Naive thymus-derived CD4-positive, alpha-beta T cell (primary cell): ENCODE data around the gene TAF7L. TPM values are rescaled to one million over a fixed set of nuclear protein-coding genes. Genes with fewer than 3 reads are reported as not detected.
"Not testable (repeated sequence)": the region's sequence is repeated elsewhere in the genome, so short reads cannot be mapped to it uniquely, and the experiment has no call there.

Experiments
- ATAC-seq: fragments of 150-1000 bp; cut with Tn5 transposase; 2 replicates; pipeline ENCODE4 v1.10.0; 2021; ENCODE audit warnings: mild to moderate bottlenecking, moderate library complexity
- CTCF ChIA-PET: fragments of 350-600 bp; sonication (Branson Sonifier 250); formaldehyde crosslinking; loops from one replicate; lab custom pipeline; 2021; ENCODE audit warnings: antibody characterized with exemption; lab: Charles Lee
- POLR2A ChIA-PET: fragments of 350-600 bp; sonication (Branson Sonifier 250); formaldehyde crosslinking; loops from one replicate; lab custom pipeline; 2021; ENCODE audit warnings: antibody characterized with exemption, inconsistent platforms; lab: Charles Lee
- DNase-seq, 9 donors: peaks; one replicate each; pipeline versions ENCODE4 v3.0.0 to v3.0.0-alpha.2; 2020 to 2022; ENCODE audit warnings: mixed read lengths in 1 of 9
- H3K27ac ChIP-seq: one replicate; pipeline ENCODE4 v1.7.0; 2013; ENCODE audit warnings: mild to moderate bottlenecking, low read depth, low read length, moderate library complexity
- H3K27me3 ChIP-seq, 2 donors: one replicate each; pipeline ENCODE4 v1.7.0; 2013; ENCODE audit warnings: low read length in 2 of 2, mild to moderate bottlenecking in 2 of 2, moderate library complexity in 2 of 2; ENCODE audit not compliant: control insufficient read depth in 2 of 2, insufficient read depth in 2 of 2
- H3K36me3 ChIP-seq, 3 experiments: 1 replicate in 2 of 3; 2 replicates in 1 of 3; pipeline ENCODE4 v1.7.0; 2013; ENCODE audit warnings: low read length in 3 of 3, mild to moderate bottlenecking in 3 of 3, moderate library complexity in 1 of 3; ENCODE audit not compliant: insufficient read depth in 3 of 3, control insufficient read depth in 2 of 3
- H3K4me1 ChIP-seq, 2 donors: one replicate each; pipeline ENCODE4 v1.7.0; 2013; ENCODE audit warnings: low read length in 2 of 2, mild to moderate bottlenecking in 2 of 2, moderate library complexity in 1 of 2; ENCODE audit not compliant: control insufficient read depth in 2 of 2, insufficient read depth in 2 of 2
- H3K4me3 ChIP-seq: 2 replicates; pipeline ENCODE4 v1.7.0; 2013; ENCODE audit warnings: mild to moderate bottlenecking, low read length
- H3K9me3 ChIP-seq, 3 experiments: 1 replicate in 2 of 3; 2 replicates in 1 of 3; pipeline ENCODE4 v1.7.0; 2013; ENCODE audit warnings: low read length in 3 of 3; ENCODE audit not compliant: control insufficient read depth in 2 of 3
- H3K27ac Mint-ChIP-seq, 9 donors: one replicate each; pipeline ENCODE4 v1.8.0; 2020 to 2022; ENCODE audit warnings: mixed read lengths in 9 of 9, mild to moderate bottlenecking in 8 of 9, moderate library complexity in 5 of 9, inconsistent platforms in 2 of 9
- H3K27me3 Mint-ChIP-seq, 5 donors: one replicate each; pipeline ENCODE4 v1.8.0; 2021 to 2022; ENCODE audit warnings: mixed read lengths in 5 of 5, mild to moderate bottlenecking in 1 of 5
- H3K36me3 Mint-ChIP-seq, 5 donors: one replicate each; pipeline ENCODE4 v1.8.0; 2020 to 2022; ENCODE audit warnings: mixed read lengths in 5 of 5, mild to moderate bottlenecking in 3 of 5, inconsistent platforms in 1 of 5
- H3K4me1 Mint-ChIP-seq, 7 donors: one replicate each; pipeline ENCODE4 v1.8.0; 2020 to 2022; ENCODE audit warnings: mixed read lengths in 7 of 7, mild to moderate bottlenecking in 3 of 7, inconsistent platforms in 1 of 7
- H3K4me3 Mint-ChIP-seq, 10 donors: one replicate each; pipeline ENCODE4 v1.8.0; 2020 to 2022; ENCODE audit warnings: mild to moderate bottlenecking in 10 of 10, mixed read lengths in 10 of 10, moderate library complexity in 6 of 10, inconsistent platforms in 2 of 10
- H3K9me3 Mint-ChIP-seq, 11 donors: one replicate each; pipeline ENCODE4 v1.8.0; 2020 to 2022; ENCODE audit warnings: mixed read lengths in 11 of 11, mild to moderate bottlenecking in 4 of 11, inconsistent platforms in 1 of 11, moderate library complexity in 1 of 11
- intact Hi-C, 2 donors: fragments of 100-400 bp; cut with micrococcal nuclease; formaldehyde crosslinking; loops; one replicate each; pipeline ENCODE4 v1.15.1; 2023
- polyA plus RNA-seq, 2 donors: library from polyadenylated mRNA; unstranded; fragments of 300-500 nt; fragmentation: Illumina TruSeq; gene quantifications; one replicate each; pipeline ENCODE4 v1.2.3, GENCODE V29; 2021
- total RNA-seq, 6 experiments: library from RNA in 5 of 6; stranded (reverse) in 5 of 6; gene quantifications; 1 replicate in 5 of 6; 2 replicates in 1 of 6; pipeline ENCODE4 v1.2.3 and lab custom pipeline; 2021 to 2026

Gene TAF7L, protein sequence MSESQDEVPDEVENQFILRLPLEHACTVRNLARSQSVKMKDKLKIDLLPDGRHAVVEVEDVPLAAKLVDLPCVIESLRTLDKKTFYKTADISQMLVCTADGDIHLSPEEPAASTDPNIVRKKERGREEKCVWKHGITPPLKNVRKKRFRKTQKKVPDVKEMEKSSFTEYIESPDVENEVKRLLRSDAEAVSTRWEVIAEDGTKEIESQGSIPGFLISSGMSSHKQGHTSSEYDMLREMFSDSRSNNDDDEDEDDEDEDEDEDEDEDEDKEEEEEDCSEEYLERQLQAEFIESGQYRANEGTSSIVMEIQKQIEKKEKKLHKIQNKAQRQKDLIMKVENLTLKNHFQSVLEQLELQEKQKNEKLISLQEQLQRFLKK
- total RNA-seq (under 1 TPM in 1 of 5 experiments, not detected in 4; 0.15 TPM), polyA plus RNA-seq (not detected), total RNA-seq (lab: John Stamatoyannopoulos, UW) (not detected)

DNA sequence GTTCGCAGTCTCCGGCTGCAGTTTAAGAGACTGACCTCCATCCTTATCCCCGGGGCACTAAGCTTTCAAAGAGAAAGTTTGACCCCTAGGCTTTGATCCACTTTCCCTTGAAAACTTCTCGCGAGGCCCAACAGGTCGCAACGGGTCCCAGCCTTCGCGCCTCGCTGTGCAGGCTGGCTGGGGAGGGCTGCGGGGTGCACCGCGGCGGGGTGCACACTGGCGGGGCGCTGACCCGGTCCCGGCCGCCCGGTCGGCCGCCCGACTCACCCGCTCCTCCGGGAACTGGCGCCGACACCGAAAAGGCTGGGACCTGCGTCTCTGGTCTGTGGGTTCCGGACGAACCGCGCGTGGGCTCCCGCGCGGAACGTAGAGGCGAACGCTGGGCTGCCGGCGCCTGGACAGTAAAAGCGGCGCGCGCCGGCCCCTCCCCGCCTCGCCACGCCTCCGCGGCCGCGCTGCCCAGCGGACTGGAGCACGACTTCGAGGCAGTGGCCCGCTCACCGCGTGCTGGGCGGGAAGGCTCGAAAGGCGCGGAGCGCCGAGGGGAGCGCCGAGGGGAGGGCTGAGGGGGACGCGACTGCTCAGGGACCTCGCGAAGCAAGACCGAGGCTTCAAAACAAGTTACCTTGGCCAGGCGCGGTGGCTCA is at the start of gene TAF7L:
TAF7L (minus strand) TSS at position 378 of the 647 bp plus-strand sequence. CDS start 3,791 bp downstream, outside the sequence.
- no peaks in the 10 kb centered on the region for H3K9me3 ChIP-seq
- Mint-ChIP-seq H3K27me3 (peaks cover 0 to 7% (median 4%) of the 10 kb centered on the region in 5 donors), H3K9me3 (peaks cover 0 to 2% (median 0%) of the 10 kb centered on the region in 11 donors), H3K4me1 (no peaks in the 10 kb centered on the region), H3K27ac (no peak within 1 kb of the TSS), H3K36me3 (no peaks in the 10 kb centered on the region), H3K4me3 (no peak within 1 kb of the TSS)
- H3K27me3 ChIP-seq, result no peaks in the 10 kb centered on the region
- intact Hi-C loops, result no loop called here
- no peaks in the 10 kb centered on the region for H3K36me3 ChIP-seq
- ATAC-seq (no peak), DNase-seq (no peak)
- no peak within 1 kb of the TSS for H3K4me3 ChIP-seq
- no peaks in the 10 kb centered on the region for H3K4me1 ChIP-seq
- ChIA-PET POLR2A (no interaction called here), CTCF (no interaction called here)
- no peak within 1 kb of the TSS for H3K27ac ChIP-seq

DNA sequence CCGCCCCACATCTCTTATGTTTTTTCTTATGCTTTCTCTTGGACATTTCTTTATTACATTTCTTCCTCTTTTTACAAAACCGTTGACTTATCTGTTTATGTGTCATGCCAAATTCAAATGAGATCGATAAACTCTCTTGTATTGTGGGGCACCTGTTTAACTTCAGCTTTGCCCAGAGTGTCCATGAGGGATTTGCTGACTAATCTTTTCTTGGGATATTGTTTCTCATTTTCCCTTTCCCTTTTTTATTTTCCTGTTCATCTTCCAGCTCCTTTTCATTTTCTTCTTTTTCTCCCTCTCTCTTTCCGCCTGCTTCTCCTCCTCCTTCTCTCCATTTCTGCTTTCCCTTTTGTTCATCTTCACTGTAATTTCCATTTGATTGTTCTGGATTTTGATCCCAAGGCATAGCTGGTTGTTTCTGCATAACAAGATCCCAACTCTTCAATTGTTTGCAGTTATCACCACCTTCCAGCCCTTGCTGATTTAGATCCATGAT is 46.7 kb upstream of the TAF7L start:
- Mint-ChIP-seq H3K36me3 (no peaks in the 10 kb centered on the region), H3K27ac (peak overlapping the region in 1 of 9 donors; percentile 56), H3K27me3 (no peaks in the 10 kb centered on the region), H3K4me1 (peaks cover 0 to 8% (median 0%) of the 10 kb centered on the region in 7 donors), H3K4me3 (no peak overlapping the region), H3K9me3 (peaks cover 0 to 4% (median 0%) of the 10 kb centered on the region in 11 donors)
- intact Hi-C loops, result no loop called here
- CTCF ChIA-PET, result no interaction called here
- Histone ChIP-seq H3K4me3 (no peak overlapping the region), H3K27ac (no peak overlapping the region), H3K27me3 (no peaks in the 10 kb centered on the region), H3K9me3 (no peaks in the 10 kb centered on the region), H3K4me1 (no peaks in the 10 kb centered on the region), H3K36me3 (no peaks in the 10 kb centered on the region)
- DNase-seq, result no peak
- ATAC-seq, result no peak
- POLR2A ChIA-PET, result no interaction called here

- not testable (repeated sequence) for H3K36me3 Mint-ChIP-seq
Measured at GRCh38 chrX:101334310-101334709, 43.2 kb upstream of the TAF7L start.

GRCh38 chrX:101326600-101326999 is 35.5 kb upstream of the TAF7L start:
- DNase-seq, result not testable (repeated sequence)

More at GRCh38 chrX:101334310-101334709, 43.2 kb upstream of the TAF7L start:
- H3K27me3 ChIP-seq, H3K36me3 ChIP-seq, intact Hi-C loops, H3K27ac Mint-ChIP-seq, ATAC-seq, H3K27ac ChIP-seq, POLR2A ChIA-PET, H3K4me3 Mint-ChIP-seq, DNase-seq, CTCF ChIA-PET, H3K9me3 Mint-ChIP-seq, H3K9me3 ChIP-seq, H3K4me3 ChIP-seq, H3K27me3 Mint-ChIP-seq, H3K4me1 ChIP-seq: not testable (repeated sequence)
- H3K4me1 Mint-ChIP-seq, result peaks cover 0 to 11% (median 0%) of the 10 kb centered on the region in 7 donors

DNA sequence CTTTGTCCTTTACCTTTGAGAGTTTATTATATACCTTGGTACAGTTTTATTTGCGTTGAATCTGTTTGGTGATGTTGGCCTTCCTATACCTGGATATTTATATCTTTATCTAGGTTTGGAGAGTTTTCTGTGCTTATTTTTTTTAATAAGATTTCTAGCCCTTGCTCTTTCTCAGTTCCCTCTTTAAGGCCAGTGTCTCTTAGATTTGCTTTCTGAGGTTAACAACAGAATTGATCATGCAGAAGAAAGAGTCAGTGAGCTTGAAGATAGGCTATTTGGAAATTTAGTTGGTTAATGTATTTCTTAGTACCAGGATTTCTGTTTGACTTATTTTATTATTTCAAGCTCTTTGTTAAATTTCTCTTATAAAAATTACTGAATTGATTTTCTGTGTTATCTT is 12.7 kb upstream of the TAF7L start:
- no peaks in the 10 kb centered on the region for H3K4me1 ChIP-seq
- no peak overlapping the region for H3K4me3 ChIP-seq
- no peaks in the 10 kb centered on the region for H3K36me3 ChIP-seq
- H3K9me3 Mint-ChIP-seq, result peaks cover 0 to 3% (median 0%) of the 10 kb centered on the region in 11 donors
- H3K36me3 Mint-ChIP-seq, result no peaks in the 10 kb centered on the region
- no peak overlapping the region for H3K27ac ChIP-seq
- H3K4me1 Mint-ChIP-seq, result no peaks in the 10 kb centered on the region
- no peak overlapping the region for H3K27ac Mint-ChIP-seq
- H3K27me3 ChIP-seq, result no peaks in the 10 kb centered on the region
- no peak overlapping the region for H3K4me3 Mint-ChIP-seq
- ChIA-PET POLR2A (no interaction called here), CTCF (no interaction called here)
- ATAC-seq (no peak), DNase-seq (no peak)
- H3K9me3 ChIP-seq, result no peaks in the 10 kb centered on the region
- H3K27me3 Mint-ChIP-seq, result peaks cover 0 to 4% (median 0%) of the 10 kb centered on the region in 5 donors
- intact Hi-C loops, result no loop called here

More at GRCh38 chrX:101326600-101326999, 35.5 kb upstream of the TAF7L start:
- H3K4me3 Mint-ChIP-seq, H3K9me3 ChIP-seq, H3K4me1 Mint-ChIP-seq, H3K27ac Mint-ChIP-seq, H3K27ac ChIP-seq, H3K27me3 Mint-ChIP-seq, H3K36me3 ChIP-seq, H3K4me1 ChIP-seq, H3K27me3 ChIP-seq, H3K9me3 Mint-ChIP-seq, intact Hi-C loops, H3K36me3 Mint-ChIP-seq, POLR2A ChIA-PET, ATAC-seq, H3K4me3 ChIP-seq, CTCF ChIA-PET: not testable (repeated sequence)

GRCh38 chrX:101295603-101296002 is 4.5 kb upstream of the TAF7L start:
- H3K4me3 Mint-ChIP-seq, H3K4me1 ChIP-seq, H3K27me3 ChIP-seq, H3K36me3 ChIP-seq, ATAC-seq, POLR2A ChIA-PET, intact Hi-C loops, H3K9me3 ChIP-seq, H3K9me3 Mint-ChIP-seq, H3K4me3 ChIP-seq, H3K4me1 Mint-ChIP-seq, H3K27me3 Mint-ChIP-seq, DNase-seq, H3K27ac Mint-ChIP-seq, CTCF ChIA-PET, H3K36me3 Mint-ChIP-seq, H3K27ac ChIP-seq: not testable (repeated sequence)
